ENCODE data around the gene ATP5IF1.

ATP5IF1 gene

GRCh38 chr1:28209700-28210099 lies 26.2 kb upstream of the ATP5IF1 start:
- no peak for TF ChIP-seq CTCF (IDR thresholded peaks at IDR 0.05; ENCODE audit: control insufficient read depth, extremely low read depth, insufficient read depth)
- no peak overlapping the region for H3K4me3 ChIP-seq (ENCODE audit: low read depth, low read length)

GRCh38 chr1:28213315-28213714 lies 22.6 kb upstream of the ATP5IF1 start:
- TF ChIP-seq CTCF (IDR thresholded peaks at IDR 0.05; ENCODE audit: control insufficient read depth, extremely low read depth, insufficient read depth), result no peak
- no peak overlapping the region for H3K4me3 ChIP-seq (ENCODE audit: low read depth, low read length)
- no peak for DNase-seq (ENCODE audit: low read depth)

More at GRCh38 chr1:28209700-28210099, 26.2 kb upstream of the ATP5IF1 start:
- no peak for DNase-seq (ENCODE audit: low read depth)

- no peak for DNase-seq (ENCODE audit: low read depth)
- no peak for TF ChIP-seq CTCF (IDR thresholded peaks at IDR 0.05; ENCODE audit: control insufficient read depth, extremely low read depth, insufficient read depth)
- no peak overlapping the region for H3K4me3 ChIP-seq (ENCODE audit: low read depth, low read length)
Observed at GRCh38 chr1:28229089-28229488, 6.8 kb upstream of the ATP5IF1 start.

- H3K4me3 ChIP-seq (ENCODE audit: low read depth, low read length), result no peak overlapping the region
- DNase-seq (ENCODE audit: low read depth), result no peak
- no peak for TF ChIP-seq CTCF (IDR thresholded peaks at IDR 0.05; ENCODE audit: control insufficient read depth, extremely low read depth, insufficient read depth)
Observed at GRCh38 chr1:28229996-28230395, 5.9 kb upstream of the ATP5IF1 start.

GRCh38 chr1:28232558-28233263 lies 3.2 kb upstream of the ATP5IF1 start, which contains the start of gene DNAJC8:
Gene DNAJC8 (minus strand): TSS chr1:28233029. CDS start chr1:28232998, 31 bp downstream.
- no peak for TF ChIP-seq CTCF (IDR thresholded peaks at IDR 0.05; ENCODE audit: control insufficient read depth, extremely low read depth, insufficient read depth)
- peak; percentile 73 for DNase-seq (ENCODE audit: low read depth)
- H3K4me3 ChIP-seq (ENCODE audit: low read depth, low read length), result peak within 1 kb of the TSS; percentile 82

GRCh38 chr1:28233264-28233606 lies 2.7 kb upstream of the ATP5IF1 start:
- no peak for TF ChIP-seq CTCF (IDR thresholded peaks at IDR 0.05; ENCODE audit: control insufficient read depth, extremely low read depth, insufficient read depth)
- DNase-seq (ENCODE audit: low read depth), result no peak
- peak overlapping the region; percentile 82 for H3K4me3 ChIP-seq (ENCODE audit: low read depth, low read length)

All from LNCaP clone FGC (cell line).